Measurements from ENCODE around the gene XCR1.
"Not testable (repeated sequence)": the region's sequence is repeated elsewhere in the genome, so short reads cannot be mapped to it uniquely, and the experiment has no call there.

The XCR1 gene

DNA sequence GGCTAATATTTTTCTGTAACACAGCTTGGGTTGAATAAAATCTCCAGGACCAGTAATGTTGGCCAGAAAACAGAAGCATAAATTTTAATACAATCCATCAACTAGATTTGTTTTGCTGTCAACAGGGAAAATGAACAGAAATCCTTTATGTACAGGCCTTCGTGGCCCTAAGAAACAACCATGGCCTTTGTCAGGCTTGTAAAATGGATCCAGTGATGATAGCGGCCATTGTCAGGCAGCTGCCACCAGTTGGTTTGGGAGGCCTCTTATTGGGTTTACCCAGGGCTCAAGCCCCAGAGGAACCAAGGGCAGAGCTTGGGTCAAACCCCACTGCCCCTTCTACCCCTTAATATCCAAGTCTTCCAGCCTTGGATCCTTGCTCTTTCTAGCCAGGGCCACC lies 26.1 kb downstream of the XCR1 start:
- Histone ChIP-seq H3K27me3 (ENCODE audit: low read length) (no peaks in the 10 kb centered on the region), H3K27ac (ENCODE audit: low read depth, low read length) (no peak overlapping the region), H2AFZ (ENCODE audit: low read depth, low read length, severe bottlenecking) (no peak overlapping the region), H3K36me3 (ENCODE audit: low read length) (no peaks in the 10 kb centered on the region), H3K4me3 (ENCODE audit: insufficient read depth, low read length, poor library complexity, severe bottlenecking) (no peak overlapping the region), H3K4me2 (ENCODE audit: low read depth, low read length, poor library complexity, severe bottlenecking) (no peak overlapping the region), H3K79me2 (ENCODE audit: insufficient read depth, low read length) (no peaks in the 10 kb centered on the region), H4K20me1 (ENCODE audit: low read depth, low read length) (no peaks in the 10 kb centered on the region), H3K9ac (ENCODE audit: low read length) (no peak overlapping the region), H3F3A (ENCODE audit: insufficient read depth) (no peaks in the 10 kb centered on the region), H3K9me2 (replicated peaks; ENCODE audit: insufficient read depth, low read length) (no peaks in the 10 kb centered on the region), H3K9me3 (ENCODE audit: insufficient read depth, low read length) (no peaks in the 10 kb centered on the region)
- TF ChIP-seq, protein P1, sequence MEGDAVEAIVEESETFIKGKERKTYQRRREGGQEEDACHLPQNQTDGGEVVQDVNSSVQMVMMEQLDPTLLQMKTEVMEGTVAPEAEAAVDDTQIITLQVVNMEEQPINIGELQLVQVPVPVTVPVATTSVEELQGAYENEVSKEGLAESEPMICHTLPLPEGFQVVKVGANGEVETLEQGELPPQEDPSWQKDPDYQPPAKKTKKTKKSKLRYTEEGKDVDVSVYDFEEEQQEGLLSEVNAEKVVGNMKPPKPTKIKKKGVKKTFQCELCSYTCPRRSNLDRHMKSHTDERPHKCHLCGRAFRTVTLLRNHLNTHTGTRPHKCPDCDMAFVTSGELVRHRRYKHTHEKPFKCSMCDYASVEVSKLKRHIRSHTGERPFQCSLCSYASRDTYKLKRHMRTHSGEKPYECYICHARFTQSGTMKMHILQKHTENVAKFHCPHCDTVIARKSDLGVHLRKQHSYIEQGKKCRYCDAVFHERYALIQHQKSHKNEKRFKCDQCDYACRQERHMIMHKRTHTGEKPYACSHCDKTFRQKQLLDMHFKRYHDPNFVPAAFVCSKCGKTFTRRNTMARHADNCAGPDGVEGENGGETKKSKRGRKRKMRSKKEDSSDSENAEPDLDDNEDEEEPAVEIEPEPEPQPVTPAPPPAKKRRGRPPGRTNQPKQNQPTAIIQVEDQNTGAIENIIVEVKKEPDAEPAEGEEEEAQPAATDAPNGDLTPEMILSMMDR (IDR thresholded peaks at IDR 0.05; ENCODE audit: insufficient read depth, low read length, poor library complexity, severe bottlenecking): no peak
- no peak for TF ChIP-seq EZH2phosphoT487 (conservative IDR thresholded peaks at IDR 0.05; ENCODE audit: low read length)

- H3F3A ChIP-seq (ENCODE audit: insufficient read depth): no peaks in the 10 kb centered on the region
- H3K9me2 ChIP-seq (replicated peaks; ENCODE audit: insufficient read depth, low read length): no peaks in the 10 kb centered on the region
- no peaks in the 10 kb centered on the region for H3K36me3 ChIP-seq (ENCODE audit: low read length)
- no peak overlapping the region for H3K9ac ChIP-seq (ENCODE audit: low read length)
- H3K79me2 ChIP-seq (ENCODE audit: insufficient read depth, low read length): peaks cover 19% of the 10 kb centered on the region
- H3K4me3 ChIP-seq (ENCODE audit: insufficient read depth, low read length, poor library complexity, severe bottlenecking): no peak overlapping the region
- TF ChIP-seq, protein P1 (IDR thresholded peaks at IDR 0.05; ENCODE audit: insufficient read depth, low read length, poor library complexity, severe bottlenecking): no peak
- no peak for TF ChIP-seq EZH2phosphoT487 (conservative IDR thresholded peaks at IDR 0.05; ENCODE audit: low read length)
- H2AFZ ChIP-seq (ENCODE audit: low read depth, low read length, severe bottlenecking): no peak overlapping the region
- no peak overlapping the region for H3K4me2 ChIP-seq (ENCODE audit: low read depth, low read length, poor library complexity, severe bottlenecking)
- no peaks in the 10 kb centered on the region for H4K20me1 ChIP-seq (ENCODE audit: low read depth, low read length)
- H3K9me3 ChIP-seq (ENCODE audit: insufficient read depth, low read length): no peaks in the 10 kb centered on the region
- no peaks in the 10 kb centered on the region for H3K27me3 ChIP-seq (ENCODE audit: low read length)
- H3K27ac ChIP-seq (ENCODE audit: low read depth, low read length): no peak overlapping the region
Measured at GRCh38 chr3:45997942-45998341, 29.3 kb downstream of the XCR1 start.

DNA sequence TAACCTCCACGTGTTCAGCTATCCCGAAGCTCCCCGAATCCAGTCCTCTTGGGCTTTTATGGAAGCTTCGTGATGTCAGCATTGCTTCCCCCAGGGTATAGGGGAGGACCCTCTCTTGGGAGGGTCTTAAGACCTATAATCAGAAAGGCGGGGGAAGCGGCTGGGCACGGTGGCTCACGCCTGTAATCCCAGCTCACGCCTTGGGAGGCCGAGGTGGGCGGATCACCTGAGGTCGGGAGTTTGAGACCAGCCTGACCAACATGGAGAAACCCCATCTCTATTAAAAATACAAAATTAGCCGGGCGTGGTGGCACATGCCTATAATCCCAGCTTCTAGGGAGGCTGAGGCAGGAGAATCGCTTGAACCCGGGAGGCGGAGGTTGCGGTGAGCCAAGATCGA lies 29.8 kb downstream of the XCR1 start:
- not testable (repeated sequence) for H3K9me2 ChIP-seq (replicated peaks; ENCODE audit: insufficient read depth, low read length); H2AFZ ChIP-seq (ENCODE audit: low read depth, low read length, severe bottlenecking); H3K4me2 ChIP-seq (ENCODE audit: low read depth, low read length, poor library complexity, severe bottlenecking); H3K27ac ChIP-seq (ENCODE audit: low read depth, low read length); H3K27me3 ChIP-seq (ENCODE audit: low read length); H3K4me3 ChIP-seq (ENCODE audit: insufficient read depth, low read length, poor library complexity, severe bottlenecking); H3K9me3 ChIP-seq (ENCODE audit: insufficient read depth, low read length); H3K9ac ChIP-seq (ENCODE audit: low read length); H3K36me3 ChIP-seq (ENCODE audit: low read length); H3F3A ChIP-seq (ENCODE audit: insufficient read depth); H4K20me1 ChIP-seq (ENCODE audit: low read depth, low read length)
- H3K79me2 ChIP-seq (ENCODE audit: insufficient read depth, low read length): peaks cover 23% of the 10 kb centered on the region

DNA sequence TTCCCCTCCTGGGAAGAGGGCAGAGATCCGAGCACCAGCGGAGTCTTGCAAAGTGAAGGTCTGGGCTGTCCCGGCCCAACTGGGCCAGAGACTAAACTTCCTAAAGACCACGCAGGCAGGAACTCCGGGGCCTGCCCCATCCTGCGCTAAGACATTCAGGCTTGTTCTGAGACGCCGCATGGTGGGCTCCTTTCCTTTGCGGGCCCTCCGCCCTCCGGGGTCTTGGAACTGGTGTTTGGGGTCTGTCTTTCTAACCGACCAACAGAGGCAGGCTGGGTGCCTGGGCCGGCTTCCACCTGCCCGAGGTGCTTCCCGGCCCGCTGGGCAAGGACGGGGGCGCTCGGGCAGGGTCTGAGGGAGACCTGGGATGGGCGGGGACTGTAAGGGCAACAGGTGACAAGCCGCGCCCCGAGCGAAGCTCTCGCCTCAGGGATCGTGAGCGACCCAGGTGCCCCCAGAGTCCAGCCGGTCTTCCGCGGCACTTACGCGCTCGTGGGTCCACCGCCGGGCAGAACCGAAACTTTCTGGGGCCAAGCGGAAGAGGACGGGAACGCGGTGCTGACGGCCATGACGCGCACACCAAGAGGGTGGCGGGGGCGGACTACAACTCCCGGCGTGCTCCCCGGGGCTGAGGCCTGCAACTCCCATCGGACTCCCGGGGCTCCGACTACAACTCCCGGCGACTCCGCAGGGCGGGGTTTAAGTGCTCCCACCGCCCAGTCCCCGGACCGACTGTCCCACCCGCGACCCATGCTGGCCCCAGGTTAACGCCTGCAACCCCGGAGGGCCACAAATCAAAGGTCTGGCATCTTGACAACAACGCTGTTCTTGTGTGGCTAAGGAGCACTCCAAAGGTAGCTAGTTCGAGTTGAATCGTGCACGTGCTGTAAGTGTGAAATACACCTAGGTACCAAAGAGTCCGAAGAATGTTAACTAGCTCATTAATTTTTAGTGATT lies 31.8 kb downstream of the XCR1 start, which contains the start of gene FYCO1:
FYCO1 (minus strand) TSS at position 589 of the 957 bp plus-strand sequence. CDS start 10,914 bp downstream, outside the sequence.
- H2AFZ ChIP-seq (ENCODE audit: low read depth, low read length, severe bottlenecking): peak within 1 kb of the TSS; percentile 100
- H3K9ac ChIP-seq (ENCODE audit: low read length): peak within 1 kb of the TSS; percentile 78
- TF ChIP-seq EZH2phosphoT487 (conservative IDR thresholded peaks at IDR 0.05; ENCODE audit: low read length): no peak
- TF ChIP-seq, protein P1 (IDR thresholded peaks at IDR 0.05; ENCODE audit: insufficient read depth, low read length, poor library complexity, severe bottlenecking): no peak
- no peaks in the 10 kb centered on the region for H3K27me3 ChIP-seq (ENCODE audit: low read length)
- peaks cover 32% of the 10 kb centered on the region for H3K79me2 ChIP-seq (ENCODE audit: insufficient read depth, low read length)
- H3K9me3 ChIP-seq (ENCODE audit: insufficient read depth, low read length): no peaks in the 10 kb centered on the region
- no peaks in the 10 kb centered on the region for H3K36me3 ChIP-seq (ENCODE audit: low read length)
- no peaks in the 10 kb centered on the region for H3F3A ChIP-seq (ENCODE audit: insufficient read depth)
- peak within 1 kb of the TSS; percentile 74 for H3K4me3 ChIP-seq (ENCODE audit: insufficient read depth, low read length, poor library complexity, severe bottlenecking)
- no peaks in the 10 kb centered on the region for H4K20me1 ChIP-seq (ENCODE audit: low read depth, low read length)
- peak within 1 kb of the TSS; percentile 43 for H3K27ac ChIP-seq (ENCODE audit: low read depth, low read length)
- H3K9me2 ChIP-seq (replicated peaks; ENCODE audit: insufficient read depth, low read length): no peaks in the 10 kb centered on the region
- peak within 1 kb of the TSS; percentile 68 for H3K4me2 ChIP-seq (ENCODE audit: low read depth, low read length, poor library complexity, severe bottlenecking)

Measured in SU-DHL-6 (cell line).